K562 (cell line): ENCODE results near the gene DRP2. TPM values are rescaled to one million over a fixed set of nuclear protein-coding genes. Genes with fewer than 3 reads are reported as not detected.
A peak's percentile ranks its signal among the peaks of the same experiment; 100 is the strongest.

ENCODE experiments used
- ATAC-seq: fragments of 200-7000 bp; cut with Tn5 transposase; 3 replicates; pipeline ENCODE4 v1.9.1; 2020; ENCODE audit warnings: moderate library complexity
- BruUV-seq: library from RNA; stranded (reverse); fragments of 400-500 nt; replicated peaks from 2 replicates; lab custom pipeline; 2021; lab: Mats Ljungman, UMichigan
- CTCF ChIA-PET: fragments of 300-600 bp; formaldehyde crosslinking; extraction: SDS; loops from one replicate; lab custom pipeline; 2021; ENCODE audit warnings: low intra/inter-chr PET ratio; lab: Yijun Ruan, JAX
- POLR2A ChIA-PET: fragments of 300-600, 350-650 bp; sonication (Branson Sonifier 250); formaldehyde crosslinking; extraction: SDS; loops from one replicate; lab custom pipeline; 2021; ENCODE audit warnings: antibody characterized with exemption, inconsistent platforms; lab: Yijun Ruan, JAX
- DNase-seq, 4 experiments: peaks; one replicate each; pipeline versions ENCODE4 v3.0.0 to v3.0.0-alpha.2; 2011 to 2018; ENCODE audit warnings: low spot score in 3 of 4, mixed read lengths in 3 of 4; ENCODE audit errors: extremely low read depth in 1 of 4
- FAIRE-seq: peaks from 2 replicates; lab custom pipeline; 2011; peaks lifted over from hg19 to GRCh38; lab: Jason Lieb, UNC
- H2AFZ ChIP-seq: 2 replicates; pipeline ENCODE4 v1.6.0; 2011; ENCODE audit warnings: low read depth, low read length, control low read depth, inconsistent platforms
- H3K27ac ChIP-seq: fragments of 200-600 bp; 3 replicates; pipeline ENCODE4 v1.8.0; 2011; ENCODE audit warnings: low read depth, mild to moderate bottlenecking, control low read depth, inconsistent platforms, low read length, moderate library complexity, mixed read lengths; ENCODE audit errors: extremely low read depth
- H3K27me3 ChIP-seq, 2 experiments: fragments of 300-600 bp in 1 of 2; 2 replicates in 1 of 2; 3 replicates in 1 of 2; pipeline versions ENCODE4 v1.6.0 to v1.8.0; 2011; ENCODE audit warnings: inconsistent platforms in 2 of 2, low read length in 2 of 2, mild to moderate bottlenecking in 1 of 2, mixed read lengths in 1 of 2, moderate library complexity in 1 of 2; ENCODE audit not compliant: control insufficient read depth in 2 of 2, insufficient read depth in 2 of 2
- H3K36me3 ChIP-seq: fragments of 300-600 bp; 3 replicates; pipeline ENCODE4 v1.8.0; 2011; ENCODE audit warnings: mild to moderate bottlenecking, low read length, inconsistent platforms; ENCODE audit not compliant: control insufficient read depth, insufficient read depth
- H3K4me1 ChIP-seq, 2 experiments: fragments of 200-600 bp in 1 of 2; replicated peaks in 1 of 2; 2 replicates in 1 of 2; 3 replicates in 1 of 2; pipeline versions ENCODE4 v1.5.1 to v1.8.0; 2011; ENCODE audit warnings: inconsistent platforms in 2 of 2, low read length in 2 of 2, mild to moderate bottlenecking in 1 of 2, mixed read lengths in 1 of 2, moderate library complexity in 1 of 2; ENCODE audit not compliant: control insufficient read depth in 2 of 2, insufficient read depth in 2 of 2
- H3K4me2 ChIP-seq: 2 replicates; pipeline ENCODE4 v1.6.1; 2011; ENCODE audit warnings: low read length, control low read depth, inconsistent platforms, mixed read lengths; ENCODE audit not compliant: insufficient read depth
- H3K4me3 ChIP-seq: fragments of 200-600 bp; sonication (generic), shearing (Covaris generic); 2 replicates; pipeline ENCODE4 v1.5.1; 2016; ENCODE audit warnings: control low read depth, inconsistent platforms
- H3K79me2 ChIP-seq: fragments of 200-600 bp; 3 replicates; pipeline ENCODE4 v1.8.0; 2011; ENCODE audit warnings: low read length, inconsistent platforms; ENCODE audit not compliant: control insufficient read depth, insufficient read depth
- H3K9ac ChIP-seq, 2 experiments: 2 replicates each; pipeline versions ENCODE4 v1.6.0 to v1.6.1; 2011; ENCODE audit warnings: low read depth in 2 of 2, low read length in 2 of 2, control low read depth in 1 of 2, inconsistent platforms in 1 of 2, mild to moderate bottlenecking in 1 of 2, mixed read lengths in 1 of 2; ENCODE audit not compliant: insufficient read depth in 1 of 2
- H3K9me1 ChIP-seq: one replicate; pipeline ENCODE4 v1.6.0; 2011; ENCODE audit warnings: inconsistent platforms, mild to moderate bottlenecking, low read length, moderate library complexity; ENCODE audit not compliant: control insufficient read depth, insufficient read depth
- H3K9me3 ChIP-seq: replicated peaks from 2 replicates; pipeline ENCODE4 v1.5.1; 2011; ENCODE audit warnings: low read depth, low read length, inconsistent platforms; ENCODE audit not compliant: control insufficient read depth, insufficient read depth
- H4K20me1 ChIP-seq: replicated peaks from 2 replicates; pipeline ENCODE4 v1.6.1; 2011; ENCODE audit warnings: low read length, inconsistent platforms, mixed read lengths; ENCODE audit not compliant: control insufficient read depth, insufficient read depth
- CTCF ChIP-seq, 3 experiments: IDR thresholded peaks in 2 of 3; conservative IDR thresholded peaks in 1 of 3; 2 replicates each; pipeline ENCODE4 v1.5.1; 2011 to 2012; ENCODE audit warnings: low read length in 3 of 3, mild to moderate bottlenecking in 3 of 3, control low read depth in 2 of 3, improper control_type of control experiment in 1 of 3, inconsistent platforms in 1 of 3, low read depth in 1 of 3, mixed read lengths in 1 of 3, moderate library complexity in 1 of 3; ENCODE audit not compliant: insufficient read depth in 2 of 3
- LCOR ChIP-seq: sonication (generic); formaldehyde crosslinking; IDR thresholded peaks from 2 replicates; pipeline ENCODE4 v1.8.0; 2022; ENCODE audit warnings: mild to moderate bottlenecking, missing genetic modification reagents
- MAFK ChIP-seq: IDR thresholded peaks from 2 replicates; pipeline ENCODE4 v1.6.1; 2011; ENCODE audit warnings: low read length, improper control_type of control experiment
- OTX1 ChIP-seq: fragments of 450-650 bp; formaldehyde crosslinking; IDR thresholded peaks from 2 replicates; pipeline ENCODE4 v1.4.0; 2022; ENCODE audit warnings: mild to moderate bottlenecking
- PHB2 ChIP-seq: fragments of 450-650 bp; IDR thresholded peaks from 2 replicates; pipeline ENCODE4 v1.6.1; 2017; ENCODE audit warnings: low read depth
- RAD21 ChIP-seq, 2 experiments: fragments of 250-450 bp in 1 of 2; fragments of 450-650 bp in 1 of 2; sonication (Bioruptor Pico) in 1 of 2; formaldehyde crosslinking in 1 of 2; IDR thresholded peaks in 1 of 2; conservative IDR thresholded peaks in 1 of 2; 2 replicates each; pipeline versions ENCODE4 v1.4.0 to v1.8.0; 2020 to 2022; ENCODE audit warnings: mild to moderate bottlenecking in 2 of 2, moderate library complexity in 1 of 2
- REST ChIP-seq, 2 experiments: fragments of 450-650 bp; formaldehyde crosslinking in 1 of 2; IDR thresholded peaks; 2 replicates each; pipeline versions ENCODE4 v1.4.0 to v1.6.1; 2014 to 2020; ENCODE audit warnings: mild to moderate bottlenecking in 2 of 2, borderline replicate concordance in 1 of 2, low read depth in 1 of 2
- SMC3 ChIP-seq: conservative IDR thresholded peaks from 2 replicates; pipeline ENCODE4 v1.6.1; 2011; ENCODE audit warnings: low read depth, low read length, improper control_type of control experiment; ENCODE audit not compliant: insufficient read depth
- TEAD2 ChIP-seq: fragments of 450-650 bp; IDR thresholded peaks from 2 replicates; pipeline ENCODE4 v1.6.1; 2016; ENCODE audit warnings: missing genetic modification characterization, control low read depth, missing compliant biosample characterization
- YBX1 ChIP-seq: fragments of 450-650 bp; IDR thresholded peaks from 2 replicates; pipeline ENCODE4 v1.7.1; 2016; ENCODE audit warnings: mild to moderate bottlenecking
- ZNF184 ChIP-seq: sonication (generic); formaldehyde crosslinking; IDR thresholded peaks from 2 replicates; pipeline ENCODE4 v1.5.0; 2020; ENCODE audit warnings: missing genetic modification reagents
- WGBS: fragments of 100-300 bp; shearing (Covaris generic); methylation state at CpG from one replicate; pipeline ENCODE4 v1.1.6; 2016; ENCODE audit warnings: low coverage, mixed read lengths; ENCODE audit not compliant: insufficient coverage; ENCODE audit errors: missing lambda C conversion rate; 5-methylcytosine and 5-hydroxymethylcytosine counted together
- in situ Hi-C: fragments of 300-500 bp; cut with MboI; formaldehyde crosslinking; loops from 4 replicates; pipeline ENCODE4 v1.15.0; 2018; ENCODE audit warnings: inconsistent platforms, mixed read lengths
- intact Hi-C: fragments of 100-400 bp; cut with micrococcal nuclease; formaldehyde crosslinking; loops from 2 replicates; pipeline ENCODE4 v1.14.2; 2022
- polyA plus RNA-seq, 8 experiments: library from polyadenylated mRNA; depleted of rRNA in 4 of 8; stranded (reverse) in 5 of 8; unstranded in 3 of 8; fragments of >200 nt; fragmentation: Nextera tagmentation in 2 of 8; fragmentation: Illumina TruSeq in 1 of 8; extraction: Ambion mirVana in 2 of 8; extraction: Trizol in 1 of 8; gene quantifications; 2 replicates each; pipeline versions ENCODE4 v1.2.1 to v1.2.3, GENCODE V29; 2011 to 2014; ENCODE audit warnings: inconsistent platforms in 1 of 8, missing spikeins in 1 of 8
- total RNA-seq, 7 experiments: library from RNA; depleted of rRNA in 6 of 7; stranded (reverse); fragments of >200 nt in 6 of 7; fragmentation: Illumina TruSeq in 2 of 7; extraction: Trizol in 2 of 7; gene quantifications; 2 replicates each; pipeline versions ENCODE4 v1.2.1 to v1.2.3, GENCODE V29; 2011 to 2021; ENCODE audit warnings: low replicate concordance in 1 of 7

DRP2 gene
- total and polyA plus RNA-seq, 9 of the 15 experiments (the other 6 are each of a cell fraction or from before 2014, with no cell fraction given), result 0.01 to 0.30 (median 0.15) TPM

GRCh38 chrX:101287402-101287801 lies 67.8 kb downstream of the DRP2 start:
- no peak overlapping the region for H3K4me3 ChIP-seq
- in situ Hi-C loops (no loop called here), intact Hi-C loops (loop anchor here (1.0 to 10.0 kb wide), 3 partner anchors 27 to 603 kb away; no protein-coding TSS in a partner anchor)
- WGBS, result 0% methylated on average over 2 of the region's 2 CpGs
- H4K20me1 ChIP-seq, result no peaks in the 10 kb centered on the region
- no peaks in the 10 kb centered on the region; a peak in 1 of 5 replicates for H3K27me3 ChIP-seq
- no peaks in the 10 kb centered on the region for H3K79me2 ChIP-seq
- no peak overlapping the region for H2AFZ ChIP-seq
- H3K4me2 ChIP-seq, result no peak overlapping the region
- ATAC-seq (peak; percentile 81), DNase-seq (peak; percentile 13 to 49 (median 20)), FAIRE-seq (peak; percentile 75)
- H3K36me3 ChIP-seq, result no peaks in the 10 kb centered on the region
- no peak overlapping the region for H3K9ac ChIP-seq
- no peak overlapping the region for H3K27ac ChIP-seq
- POLR2A ChIA-PET, result no interaction called here
- H3K4me1 ChIP-seq, result no peaks in the 10 kb centered on the region
- BruUV-seq, result no TSS peak
- H3K9me1 ChIP-seq, result no peaks in the 10 kb centered on the region
- no peaks in the 10 kb centered on the region for H3K9me3 ChIP-seq
- CTCF ChIA-PET, result interaction anchor here (0.9 kb wide), 1 partner anchor 602 kb away, joined by 4 read pairs; no protein-coding TSS in a partner anchor
- TF ChIP-seq OTX1 (CRISPR knock-in tag) (no peak), CTCF (IDR thresholded peaks at IDR 0.05 in 2 of 3, conservative IDR thresholded peaks at IDR 0.05 in 1 of 3; ENCODE audit: insufficient read depth in 2 of 3, low read depth in 1 of 3, low read length in 3 of 3) (peak; percentile 39 to 60 (median 51); a peak in 4 of 6 replicates), YBX1 (no peak), PHB2 (no peak), REST (IDR thresholded peaks at IDR 0.05; ENCODE audit: borderline replicate concordance) (peak; percentile 17; the same call in 1 of the 2 replicates), REST (CRISPR knock-in tag; IDR thresholded peaks at IDR 0.05; ENCODE audit: low read depth) (no peak), TEAD2 (tag) (no peak), RAD21 (CRISPR knock-in tag; conservative IDR thresholded peaks at IDR 0.05 in 1 of 2, IDR thresholded peaks at IDR 0.05 in 1 of 2) (peak; percentile 20 to 69; a peak in 3 of 4 replicates), MAFK (no peak), ZNF184 (CRISPR knock-in tag) (no peak), LCOR (no peak), SMC3 (0 out of 2 replicates have a peak, but pooled peaks have one; percentile 12)
